ENCODE data around the gene TMEM123. TPM values are rescaled to one million over a fixed set of nuclear protein-coding genes. Genes with fewer than 3 reads are reported as not detected.

Gene TMEM123
- polyA plus RNA-seq, 1 donor = 141 TPM

DNA sequence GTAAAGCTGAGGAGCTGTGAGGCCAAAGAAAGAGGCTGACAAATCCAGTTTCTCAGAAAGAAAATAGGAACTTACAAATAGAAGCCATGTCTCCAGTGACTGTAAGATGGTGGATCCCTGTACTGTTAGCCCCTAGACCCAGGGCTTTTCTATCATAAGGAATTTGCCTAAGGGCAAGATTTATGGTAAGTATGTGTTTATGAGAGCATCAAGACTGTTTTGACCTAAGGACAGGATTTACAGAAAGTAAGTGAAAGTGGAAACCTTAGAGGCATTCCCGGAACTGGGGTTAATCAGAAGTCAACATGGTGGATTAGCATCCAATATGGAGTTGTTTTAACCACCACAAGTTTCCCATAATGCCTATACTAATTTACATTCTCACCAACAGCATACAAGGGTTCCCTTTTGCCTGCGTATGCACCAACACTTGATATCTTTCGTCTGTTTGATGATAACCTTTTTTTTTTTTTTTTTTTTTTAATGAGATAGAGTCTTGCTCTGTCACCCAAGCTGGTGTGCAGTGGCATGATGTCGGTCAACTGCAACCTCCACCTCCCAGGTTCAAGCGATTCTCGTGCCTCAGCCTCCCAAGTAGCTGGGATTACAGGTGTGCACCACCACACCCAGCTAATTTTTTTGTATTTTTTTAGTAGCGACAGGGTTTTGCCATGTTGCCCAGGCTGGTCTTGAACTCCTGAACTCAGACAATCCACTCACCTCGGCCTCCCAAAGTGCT lies 65.4 kb downstream of the TMEM123 start:
- peak overlapping the region; percentile 53 for H3K27ac ChIP-seq (ENCODE audit: low read length)
- no peak for DNase-seq
- H3K4me3 ChIP-seq (ENCODE audit: low read length) = no peak overlapping the region
- no peaks in the 10 kb centered on the region for H3K9me3 ChIP-seq (ENCODE audit: control insufficient read depth, low read depth, low read length)
- whole genome bisulfite sequencing (ENCODE audit: insufficient coverage, low lambda C conversion rate) = no CpG with 5 or more reads among the region's 8 CpGs
- no peaks in the 10 kb centered on the region for H3K27me3 ChIP-seq (ENCODE audit: control insufficient read depth, insufficient read depth, low read length)
- H3K36me3 ChIP-seq (ENCODE audit: control insufficient read depth, insufficient read depth, low read length) = peaks cover 31% of the 10 kb centered on the region
- H3K4me1 ChIP-seq (ENCODE audit: control insufficient read depth, insufficient read depth, low read length) = peaks cover 22% of the 10 kb centered on the region

DNA sequence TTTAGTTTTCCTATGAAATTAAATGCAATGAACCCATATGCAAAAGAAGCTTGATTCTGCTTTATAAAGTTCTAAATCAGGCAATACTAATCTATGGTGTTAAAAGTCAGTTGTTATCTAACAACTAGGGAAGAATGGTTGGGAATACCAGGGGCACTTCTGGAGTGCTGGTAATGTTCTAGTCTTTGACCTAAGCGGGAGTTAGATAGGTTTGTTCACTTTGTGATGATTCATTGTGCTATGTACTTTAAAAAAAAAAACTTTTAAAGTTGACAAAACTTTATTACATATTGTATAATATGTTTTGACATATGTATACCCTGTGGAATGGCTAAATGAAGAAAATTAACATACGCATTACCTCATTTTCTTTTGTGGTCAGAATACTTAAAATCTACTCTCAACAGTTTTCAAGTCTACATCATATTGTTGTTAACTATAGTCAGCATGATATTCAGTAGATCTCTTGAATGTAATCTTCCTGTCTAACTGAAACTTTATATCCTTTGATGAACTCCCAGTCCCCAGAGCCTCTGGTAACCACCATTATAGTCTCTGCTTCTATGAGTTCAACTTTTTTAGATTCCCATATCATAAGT lies 66.3 kb downstream of the TMEM123 start:
- no peaks in the 10 kb centered on the region for H3K27me3 ChIP-seq (ENCODE audit: control insufficient read depth, insufficient read depth, low read length)
- H3K27ac ChIP-seq (ENCODE audit: low read length) = peak overlapping the region; percentile 75
- WGBS (ENCODE audit: insufficient coverage, low lambda C conversion rate) = 20% methylated on average over 2 of the region's 2 CpGs
- peak; percentile 25 to 66 for DNase-seq
- peaks cover 22% of the 10 kb centered on the region for H3K4me1 ChIP-seq (ENCODE audit: control insufficient read depth, insufficient read depth, low read length)
- no peaks in the 10 kb centered on the region for H3K9me3 ChIP-seq (ENCODE audit: control insufficient read depth, low read depth, low read length)
- H3K36me3 ChIP-seq (ENCODE audit: control insufficient read depth, insufficient read depth, low read length) = peaks cover 25% of the 10 kb centered on the region
- no peak overlapping the region for H3K4me3 ChIP-seq (ENCODE audit: low read length)

DNA sequence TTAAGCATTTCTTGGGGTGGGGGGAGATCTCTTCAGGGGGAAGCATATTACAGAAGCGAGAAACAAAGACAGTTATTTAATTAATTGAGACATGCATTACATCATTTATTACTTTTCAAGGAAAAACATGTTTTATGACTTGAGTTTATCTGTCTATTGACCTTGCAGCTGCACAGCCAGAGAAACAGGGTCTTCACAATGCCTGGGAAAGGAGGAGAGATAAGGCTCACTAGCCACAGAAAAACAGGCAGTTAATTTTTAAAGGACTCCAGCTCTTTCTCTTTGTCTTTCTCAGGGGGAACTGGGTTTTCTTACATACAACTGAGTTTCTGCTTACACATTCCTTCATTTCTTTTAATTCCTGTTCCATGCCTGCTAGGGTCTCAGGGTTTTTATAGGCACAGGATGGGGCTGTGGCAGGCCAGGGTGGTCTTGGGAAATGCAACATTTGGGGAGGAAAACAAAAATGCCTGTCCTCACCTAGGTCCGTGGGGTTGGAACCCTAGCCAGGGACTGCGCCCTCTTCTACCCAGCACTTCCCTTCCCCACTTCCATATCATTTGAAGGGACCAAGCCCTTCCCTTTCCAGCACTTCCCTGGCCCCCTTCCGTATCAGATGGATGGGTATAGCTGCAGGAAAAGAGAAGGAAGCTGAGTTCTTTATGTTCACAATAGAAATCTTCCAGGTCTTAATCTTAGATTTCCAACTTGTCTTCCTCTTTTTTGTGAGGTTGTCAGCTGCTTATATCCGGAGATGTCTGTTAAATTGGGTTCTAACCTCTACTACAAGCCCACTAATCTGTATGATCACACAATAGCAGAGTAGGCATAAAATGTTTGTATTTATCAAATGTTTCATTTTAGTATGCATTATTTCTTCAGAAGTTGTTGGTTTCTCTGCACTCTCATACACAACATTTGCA lies 67.2 kb downstream of the TMEM123 start:
- H3K36me3 ChIP-seq (ENCODE audit: control insufficient read depth, insufficient read depth, low read length) = peaks cover 23% of the 10 kb centered on the region
- WGBS (ENCODE audit: insufficient coverage, low lambda C conversion rate) = 29% methylated on average over 1 of the region's 5 CpGs
- H3K27ac ChIP-seq (ENCODE audit: low read length) = peak overlapping the region; percentile 75
- no peaks in the 10 kb centered on the region for H3K9me3 ChIP-seq (ENCODE audit: control insufficient read depth, low read depth, low read length)
- H3K4me1 ChIP-seq (ENCODE audit: control insufficient read depth, insufficient read depth, low read length) = peaks cover 22% of the 10 kb centered on the region
- H3K27me3 ChIP-seq (ENCODE audit: control insufficient read depth, insufficient read depth, low read length) = no peaks in the 10 kb centered on the region
- DNase-seq = peak in 1 of 2 donors; percentile 31
- H3K4me3 ChIP-seq (ENCODE audit: low read length) = no peak overlapping the region

DNA sequence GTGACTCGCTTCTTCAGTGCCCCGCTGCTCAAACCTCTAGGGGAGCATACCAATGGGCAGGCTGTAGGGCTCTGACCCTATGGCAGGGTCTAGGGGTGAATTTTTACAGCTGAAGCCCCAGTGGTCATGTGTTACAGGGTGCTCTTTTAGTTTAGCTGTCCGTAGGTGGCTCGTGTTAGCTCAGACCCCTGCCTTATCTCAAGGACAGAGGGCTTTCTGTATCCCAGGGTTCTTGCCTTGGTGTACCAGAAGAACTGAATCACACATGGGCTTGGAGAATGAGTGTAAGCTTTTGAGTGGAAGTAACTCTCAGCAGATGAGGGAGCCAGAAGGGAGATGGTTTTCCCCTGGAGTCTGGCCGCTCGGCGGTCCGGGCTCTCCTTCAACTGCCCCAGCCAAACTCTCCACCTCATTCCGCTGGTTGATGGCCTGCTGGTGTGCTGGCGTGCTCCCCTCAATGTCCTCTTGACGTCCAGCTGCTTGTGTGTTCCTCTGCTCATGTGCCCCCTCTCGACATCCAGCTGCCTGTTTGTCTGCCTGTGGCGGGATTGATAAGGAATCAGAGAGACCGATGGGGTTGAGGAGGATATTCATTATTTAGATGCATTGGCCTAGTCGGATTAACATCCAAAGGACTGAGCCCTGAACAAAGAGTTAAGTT lies 68.0 kb downstream of the TMEM123 start:
- H3K4me1 ChIP-seq (ENCODE audit: control insufficient read depth, insufficient read depth, low read length) = peaks cover 22% of the 10 kb centered on the region
- WGBS (ENCODE audit: insufficient coverage, low lambda C conversion rate) = no CpG with 5 or more reads among the region's 15 CpGs
- H3K9me3 ChIP-seq (ENCODE audit: control insufficient read depth, low read depth, low read length) = no peaks in the 10 kb centered on the region
- peak in 1 of 2 donors; percentile 43 for DNase-seq
- H3K36me3 ChIP-seq (ENCODE audit: control insufficient read depth, insufficient read depth, low read length) = peaks cover 28% of the 10 kb centered on the region
- peak overlapping the region; percentile 41 for H3K27ac ChIP-seq (ENCODE audit: low read length)
- no peaks in the 10 kb centered on the region for H3K27me3 ChIP-seq (ENCODE audit: control insufficient read depth, insufficient read depth, low read length)
- no peak overlapping the region for H3K4me3 ChIP-seq (ENCODE audit: low read length)

GRCh38 chr11:102383839-102384238 lies 68.7 kb downstream of the TMEM123 start:
- DNase-seq = peak in 1 of 2 donors; percentile 11
- H3K27ac ChIP-seq (ENCODE audit: low read length) = no peak overlapping the region
- H3K9me3 ChIP-seq (ENCODE audit: control insufficient read depth, low read depth, low read length) = no peaks in the 10 kb centered on the region
- peaks cover 30% of the 10 kb centered on the region for H3K36me3 ChIP-seq (ENCODE audit: control insufficient read depth, insufficient read depth, low read length)
- no peaks in the 10 kb centered on the region for H3K27me3 ChIP-seq (ENCODE audit: control insufficient read depth, insufficient read depth, low read length)
- H3K4me3 ChIP-seq (ENCODE audit: low read length) = no peak overlapping the region
- peaks cover 22% of the 10 kb centered on the region for H3K4me1 ChIP-seq (ENCODE audit: control insufficient read depth, insufficient read depth, low read length)
- WGBS (ENCODE audit: insufficient coverage, low lambda C conversion rate) = 93% methylated on average over 2 of the region's 3 CpGs

GRCh38 chr11:102382384-102382783 lies 70.2 kb downstream of the TMEM123 start:
- peaks cover 22% of the 10 kb centered on the region for H3K4me1 ChIP-seq (ENCODE audit: control insufficient read depth, insufficient read depth, low read length)
- H3K36me3 ChIP-seq (ENCODE audit: control insufficient read depth, insufficient read depth, low read length) = peaks cover 35% of the 10 kb centered on the region
- no peaks in the 10 kb centered on the region for H3K9me3 ChIP-seq (ENCODE audit: control insufficient read depth, low read depth, low read length)
- no peak overlapping the region for H3K4me3 ChIP-seq (ENCODE audit: low read length)
- DNase-seq = no peak
- no peaks in the 10 kb centered on the region for H3K27me3 ChIP-seq (ENCODE audit: control insufficient read depth, insufficient read depth, low read length)
- H3K27ac ChIP-seq (ENCODE audit: low read length) = no peak overlapping the region
- WGBS (ENCODE audit: insufficient coverage, low lambda C conversion rate) = no CpG with 5 or more reads among the region's 3 CpGs

- Histone ChIP-seq H3K36me3 (ENCODE audit: control insufficient read depth, insufficient read depth, low read length) (peaks cover 39% of the 10 kb centered on the region), H3K4me3 (ENCODE audit: low read length) (no peak overlapping the region), H3K27me3 (ENCODE audit: control insufficient read depth, insufficient read depth, low read length) (no peaks in the 10 kb centered on the region), H3K4me1 (ENCODE audit: control insufficient read depth, insufficient read depth, low read length) (no peaks in the 10 kb centered on the region), H3K9me3 (ENCODE audit: control insufficient read depth, low read depth, low read length) (no peaks in the 10 kb centered on the region), H3K27ac (ENCODE audit: low read length) (no peak overlapping the region)
- DNase-seq = no peak
Measured at GRCh38 chr11:102378818-102379217, 73.7 kb downstream of the TMEM123 start.

GRCh38 chr11:102377891-102378290 lies 74.7 kb downstream of the TMEM123 start:
- no peak overlapping the region for H3K27ac ChIP-seq (ENCODE audit: low read length)
- no peaks in the 10 kb centered on the region for H3K9me3 ChIP-seq (ENCODE audit: control insufficient read depth, low read depth, low read length)
- no CpG with 5 or more reads among the region's 2 CpGs for WGBS (ENCODE audit: insufficient coverage, low lambda C conversion rate)
- H3K27me3 ChIP-seq (ENCODE audit: control insufficient read depth, insufficient read depth, low read length) = no peaks in the 10 kb centered on the region
- H3K4me1 ChIP-seq (ENCODE audit: control insufficient read depth, insufficient read depth, low read length) = no peaks in the 10 kb centered on the region
- no peak for DNase-seq
- no peak overlapping the region for H3K4me3 ChIP-seq (ENCODE audit: low read length)
- H3K36me3 ChIP-seq (ENCODE audit: control insufficient read depth, insufficient read depth, low read length) = peaks cover 39% of the 10 kb centered on the region

DNA sequence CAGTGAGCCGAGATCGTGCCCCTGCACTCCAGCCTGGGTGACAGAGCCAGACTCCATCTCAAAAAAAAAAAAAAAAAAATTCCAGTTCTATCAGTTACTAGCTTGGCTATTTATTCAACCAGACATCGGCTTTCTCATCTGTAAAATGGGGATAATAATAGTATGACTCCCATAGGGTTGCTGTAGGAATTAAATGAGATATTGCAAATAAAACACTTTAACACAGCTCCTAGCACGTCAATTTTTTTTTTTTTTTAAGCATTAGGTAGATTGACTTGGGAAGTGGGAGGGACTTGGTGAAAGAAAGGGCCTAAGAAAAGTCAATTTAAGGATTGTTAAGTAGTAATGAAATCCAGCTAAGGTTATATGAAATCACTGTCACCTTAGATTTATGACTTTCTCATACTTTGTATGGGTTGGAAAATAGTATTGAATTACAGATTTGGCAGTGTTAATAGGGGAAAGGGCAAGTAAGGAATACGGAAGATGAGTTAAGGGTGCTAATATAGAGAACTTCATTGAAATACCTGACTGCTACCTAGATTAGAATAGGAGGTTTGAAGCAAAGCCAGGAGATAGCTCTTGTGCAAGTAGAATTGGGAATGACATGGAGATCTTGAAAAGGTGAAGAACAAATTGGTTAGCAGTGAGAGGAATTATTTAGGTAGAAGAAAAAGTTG lies 76.7 kb downstream of the TMEM123 start:
- H3K4me1 ChIP-seq (ENCODE audit: control insufficient read depth, insufficient read depth, low read length) = no peaks in the 10 kb centered on the region
- H3K27me3 ChIP-seq (ENCODE audit: control insufficient read depth, insufficient read depth, low read length) = no peaks in the 10 kb centered on the region
- no peak for DNase-seq
- 89% methylated on average over 1 of the region's 5 CpGs for WGBS (ENCODE audit: insufficient coverage, low lambda C conversion rate)
- no peak overlapping the region for H3K27ac ChIP-seq (ENCODE audit: low read length)
- no peaks in the 10 kb centered on the region for H3K9me3 ChIP-seq (ENCODE audit: control insufficient read depth, low read depth, low read length)
- H3K4me3 ChIP-seq (ENCODE audit: low read length) = no peak overlapping the region
- H3K36me3 ChIP-seq (ENCODE audit: control insufficient read depth, insufficient read depth, low read length) = peaks cover 34% of the 10 kb centered on the region

All from large intestine (tissue), 3 donors.